ENCODE data around the gene ANKLE1.

Gene ANKLE1

DNA sequence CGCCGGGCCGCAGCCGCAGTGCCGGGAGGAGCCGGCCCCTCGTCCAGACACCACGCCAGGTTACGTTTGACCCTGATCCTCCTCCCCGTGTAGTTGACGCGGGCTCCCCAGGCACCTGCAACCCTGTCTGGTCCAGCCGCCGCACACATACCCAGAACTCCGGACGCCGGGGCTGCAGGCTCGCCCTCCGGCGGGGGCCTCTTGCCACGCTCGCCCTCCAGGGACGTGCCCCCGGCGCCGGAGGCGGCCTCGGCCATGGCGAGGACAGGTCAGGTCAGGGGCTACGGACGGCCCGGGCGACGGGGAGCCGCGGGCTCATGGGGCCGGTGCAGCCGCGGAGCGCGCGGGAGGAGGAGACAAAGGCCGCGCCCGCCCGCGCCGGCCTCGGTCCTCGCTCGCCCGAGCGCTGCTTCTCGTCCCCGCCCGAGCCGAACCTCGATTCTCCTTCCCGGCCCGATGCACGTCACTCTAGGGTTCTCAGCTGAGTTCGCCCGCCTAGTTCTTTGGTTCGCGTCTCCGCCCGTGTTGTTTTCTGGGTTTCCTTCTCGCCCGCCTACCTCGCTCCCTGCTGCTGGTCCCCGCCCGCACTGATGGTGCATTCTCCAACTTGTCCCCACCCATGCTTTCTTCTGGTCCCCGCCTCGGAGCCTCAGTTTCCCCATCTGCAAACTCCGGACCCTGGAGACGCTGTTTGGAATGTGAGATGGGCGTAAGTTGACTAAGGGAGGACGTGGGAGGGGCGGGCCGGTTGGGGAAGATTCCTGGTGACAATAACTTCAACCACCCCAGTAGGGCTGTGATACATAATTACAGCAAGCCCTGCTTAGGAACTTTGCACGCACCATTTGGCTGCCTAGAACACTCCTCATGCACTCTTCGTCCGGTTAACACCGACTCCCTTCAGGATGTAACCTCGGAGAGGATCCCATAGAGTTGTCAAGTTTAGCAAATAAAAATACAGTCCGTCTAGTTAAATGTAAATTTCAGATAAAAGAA is 53.0 kb downstream of the ANKLE1 start, which contains the start of gene ANO8:
TSS of gene ANO8 (minus strand) at position 442 of the 996 bp plus-strand sequence. CDS start at position 257, 185 bp downstream.
- peak; percentile 96 for FAIRE-seq
- peak; percentile 79 for DNase-seq (ENCODE audit: extremely low spot score, insufficient read length, low read depth)

DNA sequence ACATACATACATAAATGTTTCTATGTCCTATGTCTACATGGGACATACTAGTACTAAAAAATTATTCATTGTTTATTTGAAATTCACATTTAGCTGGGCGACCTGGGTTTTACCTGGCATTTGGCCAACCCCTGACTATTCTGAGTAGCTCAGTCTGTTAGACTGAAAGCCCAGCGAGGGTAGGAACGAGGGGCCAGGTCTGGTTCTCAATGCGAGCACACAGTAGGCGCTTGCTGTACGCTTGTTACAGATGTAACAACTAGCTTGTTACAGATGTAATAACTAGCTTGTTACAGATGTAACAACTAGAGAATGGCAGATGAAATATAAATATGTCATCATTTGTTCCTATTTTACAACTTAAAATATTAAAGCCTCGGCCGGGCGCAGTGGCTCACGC is 53.9 kb downstream of the ANKLE1 start:
- no peak for FAIRE-seq
- DNase-seq (ENCODE audit: extremely low spot score, insufficient read length, low read depth): no peak
